ENCODE results near the gene VWA5B1.

The VWA5B1 gene

DNA sequence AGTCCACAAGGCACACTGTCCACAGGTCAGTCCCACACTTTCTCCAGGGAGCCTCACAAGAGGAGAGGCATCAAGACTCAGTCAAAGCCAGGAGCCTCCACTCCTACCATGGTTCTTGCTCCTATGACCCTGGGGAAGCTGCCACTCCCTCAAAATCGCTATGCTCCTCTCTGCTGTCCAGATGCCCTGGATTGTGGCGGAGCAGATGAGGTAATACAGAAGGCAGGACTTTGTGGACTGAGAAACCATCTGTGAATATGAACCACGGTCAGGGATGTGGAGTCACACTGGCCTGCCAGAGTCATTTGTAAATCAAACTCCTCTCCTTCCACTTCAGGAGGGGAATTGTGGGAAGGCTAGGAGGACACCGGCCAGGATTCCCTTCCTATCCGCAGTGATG, 20.6 kb downstream of the VWA5B1 start:
- no peak overlapping the region for H3K4me2 ChIP-seq (ENCODE audit: low read length)
- no peaks in the 10 kb centered on the region for H3K27me3 ChIP-seq (ENCODE audit: low read depth, low read length)
- no peak overlapping the region for H3K4me3 ChIP-seq (ENCODE audit: low read length)
- H3K9me3 ChIP-seq (ENCODE audit: insufficient read depth, low read length) = no peaks in the 10 kb centered on the region
- H4K20me1 ChIP-seq (ENCODE audit: insufficient read depth, low read length) = no peaks in the 10 kb centered on the region
- H3K9ac ChIP-seq (ENCODE audit: low read length) = no peak overlapping the region
- H2AFZ ChIP-seq (ENCODE audit: low read depth, low read length) = no peak overlapping the region
- no peak for TF ChIP-seq EZH2phosphoT487 (IDR thresholded peaks at IDR 0.05; ENCODE audit: low read depth)
- no peaks in the 10 kb centered on the region for H3K36me3 ChIP-seq (replicated peaks; ENCODE audit: low read depth, low read length)
- H3K79me2 ChIP-seq (ENCODE audit: low read length) = no peaks in the 10 kb centered on the region
- H3K4me1 ChIP-seq (ENCODE audit: low read length) = no peaks in the 10 kb centered on the region
- H3K27ac ChIP-seq (ENCODE audit: low read length) = no peak overlapping the region

GRCh38 chr1:20312310-20312709, 21.6 kb downstream of the VWA5B1 start:
- H3K36me3 ChIP-seq (replicated peaks; ENCODE audit: low read depth, low read length) = no peaks in the 10 kb centered on the region
- H3K79me2 ChIP-seq (ENCODE audit: low read length) = no peaks in the 10 kb centered on the region
- no peaks in the 10 kb centered on the region for H3K27me3 ChIP-seq (ENCODE audit: low read depth, low read length)
- no peak overlapping the region for H2AFZ ChIP-seq (ENCODE audit: low read depth, low read length)
- H3K4me2 ChIP-seq (ENCODE audit: low read length) = no peak overlapping the region
- no peaks in the 10 kb centered on the region for H3K9me3 ChIP-seq (ENCODE audit: insufficient read depth, low read length)
- no peak overlapping the region for H3K9ac ChIP-seq (ENCODE audit: low read length)
- no peak for TF ChIP-seq EZH2phosphoT487 (IDR thresholded peaks at IDR 0.05; ENCODE audit: low read depth)
- TF ChIP-seq, protein P1, sequence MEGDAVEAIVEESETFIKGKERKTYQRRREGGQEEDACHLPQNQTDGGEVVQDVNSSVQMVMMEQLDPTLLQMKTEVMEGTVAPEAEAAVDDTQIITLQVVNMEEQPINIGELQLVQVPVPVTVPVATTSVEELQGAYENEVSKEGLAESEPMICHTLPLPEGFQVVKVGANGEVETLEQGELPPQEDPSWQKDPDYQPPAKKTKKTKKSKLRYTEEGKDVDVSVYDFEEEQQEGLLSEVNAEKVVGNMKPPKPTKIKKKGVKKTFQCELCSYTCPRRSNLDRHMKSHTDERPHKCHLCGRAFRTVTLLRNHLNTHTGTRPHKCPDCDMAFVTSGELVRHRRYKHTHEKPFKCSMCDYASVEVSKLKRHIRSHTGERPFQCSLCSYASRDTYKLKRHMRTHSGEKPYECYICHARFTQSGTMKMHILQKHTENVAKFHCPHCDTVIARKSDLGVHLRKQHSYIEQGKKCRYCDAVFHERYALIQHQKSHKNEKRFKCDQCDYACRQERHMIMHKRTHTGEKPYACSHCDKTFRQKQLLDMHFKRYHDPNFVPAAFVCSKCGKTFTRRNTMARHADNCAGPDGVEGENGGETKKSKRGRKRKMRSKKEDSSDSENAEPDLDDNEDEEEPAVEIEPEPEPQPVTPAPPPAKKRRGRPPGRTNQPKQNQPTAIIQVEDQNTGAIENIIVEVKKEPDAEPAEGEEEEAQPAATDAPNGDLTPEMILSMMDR (IDR thresholded peaks at IDR 0.05; ENCODE audit: low read depth, low read length) = no peak
- no peaks in the 10 kb centered on the region for H4K20me1 ChIP-seq (ENCODE audit: insufficient read depth, low read length)
- no peak overlapping the region for H3K27ac ChIP-seq (ENCODE audit: low read length)
- H3K4me3 ChIP-seq (ENCODE audit: low read length) = no peak overlapping the region
- no peaks in the 10 kb centered on the region for H3K4me1 ChIP-seq (ENCODE audit: low read length)

DNA sequence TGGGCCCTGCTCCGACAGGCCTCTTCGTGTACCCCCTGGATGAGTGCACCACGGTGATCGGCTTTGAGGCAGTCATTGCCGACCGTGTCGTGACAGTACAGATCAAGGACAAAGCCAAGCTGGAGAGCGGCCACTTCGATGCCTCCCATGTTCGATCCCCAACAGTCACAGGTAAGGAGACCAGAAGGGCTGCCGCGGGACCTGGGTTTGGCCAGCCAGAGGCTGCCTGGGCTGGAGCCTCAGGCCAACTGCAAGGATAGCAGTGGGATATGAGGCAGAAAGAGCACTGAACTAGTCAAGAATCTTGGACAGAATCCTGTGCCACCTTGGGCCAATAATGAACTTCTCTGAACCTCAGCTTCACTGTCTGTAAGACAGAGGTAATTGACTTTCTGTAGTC, 22.1 kb downstream of the VWA5B1 start:
- Histone ChIP-seq H3K36me3 (replicated peaks; ENCODE audit: low read depth, low read length) (no peaks in the 10 kb centered on the region), H3K9me3 (ENCODE audit: insufficient read depth, low read length) (no peaks in the 10 kb centered on the region), H3K4me3 (ENCODE audit: low read length) (no peak overlapping the region), H3K9ac (ENCODE audit: low read length) (no peak overlapping the region), H3K4me1 (ENCODE audit: low read length) (no peaks in the 10 kb centered on the region), H3K79me2 (ENCODE audit: low read length) (no peaks in the 10 kb centered on the region), H3K27ac (ENCODE audit: low read length) (no peak overlapping the region), H3K27me3 (ENCODE audit: low read depth, low read length) (no peaks in the 10 kb centered on the region), H2AFZ (ENCODE audit: low read depth, low read length) (no peak overlapping the region), H4K20me1 (ENCODE audit: insufficient read depth, low read length) (no peaks in the 10 kb centered on the region), H3K4me2 (ENCODE audit: low read length) (no peak overlapping the region)
- TF ChIP-seq, protein P1 (IDR thresholded peaks at IDR 0.05; ENCODE audit: low read depth, low read length) = no peak
- TF ChIP-seq EZH2phosphoT487 (IDR thresholded peaks at IDR 0.05; ENCODE audit: low read depth) = no peak

DNA sequence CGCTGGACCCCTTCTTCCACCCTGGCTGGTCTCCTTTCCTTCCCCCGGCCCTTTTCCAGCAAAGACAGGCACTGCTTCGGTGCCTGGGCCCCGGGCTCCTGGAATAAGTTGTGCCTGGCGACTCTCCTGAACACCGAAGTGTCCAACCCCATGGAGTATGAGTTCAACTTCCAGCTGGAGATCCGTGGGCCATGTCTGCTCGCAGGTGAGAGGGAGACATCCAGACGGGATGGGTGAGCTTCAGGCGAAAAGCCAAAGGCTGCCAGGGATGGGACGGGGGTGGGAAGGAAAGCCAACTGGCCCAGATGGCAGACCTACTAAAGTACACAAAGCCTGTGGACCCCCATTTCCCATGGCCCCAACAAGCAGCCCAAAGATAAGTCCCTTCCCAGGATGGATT, 26.8 kb downstream of the VWA5B1 start:
- H3K9me3 ChIP-seq (ENCODE audit: insufficient read depth, low read length) = no peaks in the 10 kb centered on the region
- H2AFZ ChIP-seq (ENCODE audit: low read depth, low read length) = no peak overlapping the region
- H3K36me3 ChIP-seq (replicated peaks; ENCODE audit: low read depth, low read length) = no peaks in the 10 kb centered on the region
- H3K4me2 ChIP-seq (ENCODE audit: low read length) = no peak overlapping the region
- H4K20me1 ChIP-seq (ENCODE audit: insufficient read depth, low read length) = no peaks in the 10 kb centered on the region
- H3K4me1 ChIP-seq (ENCODE audit: low read length) = peaks cover 26% of the 10 kb centered on the region
- H3K79me2 ChIP-seq (ENCODE audit: low read length) = no peaks in the 10 kb centered on the region
- TF ChIP-seq, protein P1 (IDR thresholded peaks at IDR 0.05; ENCODE audit: low read depth, low read length) = no peak
- no peak for TF ChIP-seq EZH2phosphoT487 (IDR thresholded peaks at IDR 0.05; ENCODE audit: low read depth)
- H3K27ac ChIP-seq (ENCODE audit: low read length) = no peak overlapping the region
- no peaks in the 10 kb centered on the region for H3K27me3 ChIP-seq (ENCODE audit: low read depth, low read length)
- H3K9ac ChIP-seq (ENCODE audit: low read length) = no peak overlapping the region
- H3K4me3 ChIP-seq (ENCODE audit: low read length) = no peak overlapping the region

DNA sequence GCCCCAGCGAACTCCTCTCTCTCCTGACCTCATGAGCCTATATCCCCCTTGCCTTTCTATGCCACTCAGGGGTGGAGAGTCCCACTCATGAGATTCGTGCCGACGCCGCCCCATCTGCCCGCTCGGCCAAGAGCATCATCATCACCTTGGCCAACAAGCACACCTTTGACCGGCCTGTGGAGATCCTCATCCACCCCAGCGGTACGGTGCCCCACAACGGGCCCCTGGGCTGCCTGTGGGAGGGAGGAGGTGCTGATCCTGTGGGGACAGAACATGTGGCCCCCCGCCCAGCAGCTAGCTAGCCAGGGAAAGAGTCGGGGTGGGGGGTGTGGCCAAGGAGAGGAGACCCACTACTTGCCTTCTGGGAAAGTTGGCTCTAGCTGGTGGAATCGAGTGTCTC, 27.8 kb downstream of the VWA5B1 start:
- TF ChIP-seq, protein P1 (IDR thresholded peaks at IDR 0.05; ENCODE audit: low read depth, low read length) = no peak
- no peak for TF ChIP-seq EZH2phosphoT487 (IDR thresholded peaks at IDR 0.05; ENCODE audit: low read depth)
- Histone ChIP-seq H3K79me2 (ENCODE audit: low read length) (no peaks in the 10 kb centered on the region), H3K9me3 (ENCODE audit: insufficient read depth, low read length) (no peaks in the 10 kb centered on the region), H3K27me3 (ENCODE audit: low read depth, low read length) (no peaks in the 10 kb centered on the region), H3K36me3 (replicated peaks; ENCODE audit: low read depth, low read length) (no peaks in the 10 kb centered on the region), H3K4me3 (ENCODE audit: low read length) (no peak overlapping the region), H3K4me1 (ENCODE audit: low read length) (peaks cover 34% of the 10 kb centered on the region), H3K4me2 (ENCODE audit: low read length) (no peak overlapping the region), H3K27ac (ENCODE audit: low read length) (no peak overlapping the region), H2AFZ (ENCODE audit: low read depth, low read length) (no peak overlapping the region), H4K20me1 (ENCODE audit: insufficient read depth, low read length) (no peaks in the 10 kb centered on the region), H3K9ac (ENCODE audit: low read length) (no peak overlapping the region)
